ENCODE measurements around the gene CERS3. TPM values are rescaled to one million over a fixed set of nuclear protein-coding genes. Genes with fewer than 3 reads are reported as not detected.
A peak's percentile ranks its signal among the peaks of the same experiment; 100 is the strongest.

Gene CERS3
- total RNA-seq, 1 donor from 2014 or later = 120 TPM

GRCh38 chr15:100373942-100374341 lies 154.8 kb downstream of the CERS3 start:
- peak; percentile 57 for ATAC-seq

- peak; percentile 67 for ATAC-seq
These were observed 155.4 kb downstream of the CERS3 start for GRCh38 chr15:100373120-100373896.

GRCh38 chr15:100372739-100373119 lies 156.0 kb downstream of the CERS3 start:
- peak; percentile 79 for ATAC-seq

- ATAC-seq = no peak
These were observed 173.4 kb downstream of the CERS3 start for GRCh38 chr15:100355342-100355741.

- ATAC-seq = no peak
These were observed 175.3 kb downstream of the CERS3 start for GRCh38 chr15:100353449-100353848.

- peak; percentile 90 for ATAC-seq
These were observed 178.1 kb downstream of the CERS3 start for GRCh38 chr15:100350434-100351226.

Other genes with a start within 250 kb of the CERS3 start
- 4.0 TPM for gene ADAMTS17, start 187.0 kb downstream of the CERS3 start, total RNA-seq
- gene LINS1, start 73.2 kb upstream of the CERS3 start, total RNA-seq = 14.6 TPM
- 8.3 TPM for gene ASB7, start 73.6 kb upstream of the CERS3 start, total RNA-seq